ENCODE data around the gene LMTK2.

DNA sequence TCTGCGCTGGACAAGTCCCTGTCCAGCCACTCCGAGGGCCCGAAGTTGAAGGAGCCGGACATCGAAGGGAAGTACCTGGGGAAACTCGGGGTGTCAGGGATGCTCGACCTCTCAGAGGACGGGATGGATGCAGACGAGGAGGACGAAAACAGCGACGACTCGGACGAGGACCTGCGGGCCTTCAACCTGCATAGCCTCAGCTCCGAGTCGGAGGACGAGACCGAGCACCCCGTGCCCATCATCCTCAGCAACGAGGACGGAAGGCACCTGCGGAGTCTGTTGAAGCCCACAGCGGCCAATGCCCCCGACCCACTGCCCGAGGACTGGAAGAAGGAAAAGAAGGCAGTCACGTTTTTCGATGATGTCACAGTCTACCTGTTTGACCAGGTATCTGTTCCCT lies 87.5 kb downstream of the LMTK2 start:
- TF ChIP-seq TAF1 (IDR thresholded peaks at IDR 0.05; ENCODE audit: borderline replicate concordance, insufficient read depth, low read length) (no peak), POLR2AphosphoS5 (IDR thresholded peaks at IDR 0.05; ENCODE audit: low read depth, low read length) (no peak)
